H9 (cell line): Measurements from ENCODE around the gene EIF5A2. TPM values are rescaled to one million over a fixed set of nuclear protein-coding genes. Genes with fewer than 3 reads are reported as not detected.

Experiments used
- DNase-seq: peaks from one replicate; pipeline ENCODE4 v3.0.0-alpha.2; 2017
- H2AFZ ChIP-seq: one replicate; pipeline ENCODE4 v1.6.1; 2013; ENCODE audit warnings: mild to moderate bottlenecking, low read length, control low read depth, moderate library complexity
- H2AK5ac ChIP-seq: 2 replicates; pipeline ENCODE4 v1.6.1; 2013; ENCODE audit warnings: low read length, control low read depth, mixed read lengths; ENCODE audit not compliant: insufficient read length
- H2BK120ac ChIP-seq: one replicate; pipeline ENCODE4 v1.6.1; 2013; ENCODE audit warnings: low read depth, mild to moderate bottlenecking, low read length, control low read depth, inconsistent platforms; ENCODE audit not compliant: poor library complexity, severe bottlenecking
- H2BK12ac ChIP-seq: 2 replicates; pipeline ENCODE4 v1.6.1; 2013; ENCODE audit warnings: low read length, control low read depth, mixed read lengths, low read depth; ENCODE audit not compliant: insufficient read length
- H2BK15ac ChIP-seq: 2 replicates; pipeline ENCODE4 v1.6.1; 2013; ENCODE audit warnings: low read depth, low read length, control low read depth
- H2BK20ac ChIP-seq: one replicate; pipeline ENCODE4 v1.6.1; 2013; ENCODE audit warnings: low read depth, mild to moderate bottlenecking, low read length, control low read depth, inconsistent platforms; ENCODE audit not compliant: poor library complexity, severe bottlenecking
- H2BK5ac ChIP-seq: 2 replicates; pipeline ENCODE4 v1.6.1; 2013; ENCODE audit warnings: low read length, control low read depth, mixed read lengths; ENCODE audit not compliant: insufficient read length
- H3K14ac ChIP-seq: 2 replicates; pipeline ENCODE4 v1.6.1; 2013; ENCODE audit warnings: low read length, control low read depth; ENCODE audit not compliant: insufficient read depth
- H3K18ac ChIP-seq: 2 replicates; pipeline ENCODE4 v1.6.1; 2013; ENCODE audit warnings: low read depth, mild to moderate bottlenecking, mixed read lengths, low read length, control low read depth; ENCODE audit not compliant: insufficient read length
- H3K23ac ChIP-seq: 2 replicates; pipeline ENCODE4 v1.6.1; 2013; ENCODE audit warnings: low read length, control low read depth, mixed read lengths, low read depth; ENCODE audit not compliant: insufficient read length
- H3K23me2 ChIP-seq: 2 replicates; pipeline ENCODE4 v1.6.1; 2013; ENCODE audit warnings: low read depth, mild to moderate bottlenecking, mixed read lengths, low read length, control low read depth; ENCODE audit not compliant: insufficient read length, poor library complexity, severe bottlenecking
- H3K27ac ChIP-seq: 2 replicates; pipeline ENCODE4 v1.5.1; 2013; ENCODE audit warnings: low read length, control low read depth, mixed read lengths, low read depth; ENCODE audit not compliant: insufficient read length
- H3K27me3 ChIP-seq: 2 replicates; pipeline ENCODE4 v1.6.1; 2013; ENCODE audit warnings: low read length, control low read depth, inconsistent platforms; ENCODE audit not compliant: insufficient read depth
- H3K4ac ChIP-seq: 2 replicates; pipeline ENCODE4 v1.6.1; 2013; ENCODE audit warnings: low read depth, mild to moderate bottlenecking, control low read depth, inconsistent platforms, low read length, moderate library complexity
- H3K4me1 ChIP-seq: 2 replicates; pipeline ENCODE4 v1.6.1; 2013; ENCODE audit warnings: low read length, control low read depth, inconsistent platforms; ENCODE audit not compliant: insufficient read depth
- H3K4me2 ChIP-seq: 2 replicates; pipeline ENCODE4 v1.6.1; 2013; ENCODE audit warnings: low read length, control low read depth, mixed read lengths; ENCODE audit not compliant: insufficient read length, insufficient read depth
- H3K56ac ChIP-seq: 2 replicates; pipeline ENCODE4 v1.6.1; 2013; ENCODE audit warnings: low read depth, mild to moderate bottlenecking, mixed read lengths, low read length, control low read depth; ENCODE audit not compliant: insufficient read length
- H3K79me1 ChIP-seq: 2 replicates; pipeline ENCODE4 v1.6.1; 2013; ENCODE audit warnings: low read depth, mild to moderate bottlenecking, moderate library complexity, low read length, control low read depth, inconsistent platforms; ENCODE audit not compliant: insufficient read depth, poor library complexity, severe bottlenecking
- H3K79me2 ChIP-seq: 2 replicates; pipeline ENCODE4 v1.6.1; 2013; ENCODE audit warnings: low read length, control low read depth, inconsistent platforms; ENCODE audit not compliant: insufficient read depth
- H3K9ac ChIP-seq: 2 replicates; pipeline ENCODE4 v1.6.1; 2013; ENCODE audit warnings: low read length, control low read depth, mixed read lengths; ENCODE audit not compliant: insufficient read length; ENCODE audit errors: extremely low read depth
- H3K9me3 ChIP-seq: one replicate; pipeline ENCODE4 v1.6.1; 2013; ENCODE audit warnings: low read depth, low read length, inconsistent platforms; ENCODE audit not compliant: control insufficient read depth
- H3T11ph ChIP-seq: one replicate; pipeline ENCODE4 v1.6.1; 2013; ENCODE audit warnings: mild to moderate bottlenecking, low read length, control low read depth, inconsistent platforms
- H4K20me1 ChIP-seq: one replicate; pipeline ENCODE4 v1.6.1; 2013; ENCODE audit not compliant: control insufficient read depth, insufficient read length, insufficient read depth
- H4K5ac ChIP-seq: 2 replicates; pipeline ENCODE4 v1.6.1; 2013; ENCODE audit warnings: low read depth, mild to moderate bottlenecking, mixed read lengths, low read length, control low read depth; ENCODE audit not compliant: insufficient read length
- H4K8ac ChIP-seq: replicated peaks from 2 replicates; pipeline ENCODE4 v1.6.1; 2013; ENCODE audit warnings: low read length, control low read depth, mixed read lengths, low read depth; ENCODE audit not compliant: insufficient read length
- H4K91ac ChIP-seq: 2 replicates; pipeline ENCODE4 v1.6.1; 2013; ENCODE audit warnings: low read depth, mild to moderate bottlenecking, moderate library complexity, mixed read lengths, low read length, control low read depth; ENCODE audit not compliant: insufficient read length
- H3K27ac Mint-ChIP-seq, 3 experiments: 2 replicates in 2 of 3; 3 replicates in 1 of 3; pipeline ENCODE4 v1.8.0; 2020 to 2021; ENCODE audit warnings: mixed read lengths in 3 of 3, mild to moderate bottlenecking in 1 of 3, moderate library complexity in 1 of 3
- H3K27me3 Mint-ChIP-seq: 2 replicates; pipeline ENCODE4 v1.8.0; 2021; ENCODE audit warnings: low read depth, mild to moderate bottlenecking, moderate library complexity, mixed read lengths
- H3K36me3 Mint-ChIP-seq, 3 experiments: 2 replicates in 2 of 3; 3 replicates in 1 of 3; pipeline ENCODE4 v1.8.0; 2020 to 2021; ENCODE audit warnings: low read depth in 3 of 3, mixed read lengths in 3 of 3; ENCODE audit not compliant: insufficient read depth in 1 of 3
- H3K4me1 Mint-ChIP-seq, 2 experiments: 2 replicates each; pipeline ENCODE4 v1.8.0; 2020; ENCODE audit warnings: mixed read lengths in 2 of 2
- H3K4me3 Mint-ChIP-seq, 2 experiments: 2 replicates in 1 of 2; 3 replicates in 1 of 2; pipeline ENCODE4 v1.8.0; 2020 to 2021; ENCODE audit warnings: mild to moderate bottlenecking in 2 of 2, mixed read lengths in 2 of 2, moderate library complexity in 1 of 2
- H3K9me3 Mint-ChIP-seq, 2 experiments: 2 replicates in 1 of 2; 3 replicates in 1 of 2; pipeline ENCODE4 v1.8.0; 2020; ENCODE audit warnings: mild to moderate bottlenecking in 2 of 2, mixed read lengths in 2 of 2, moderate library complexity in 1 of 2
- WGBS: extraction: QIAGEN DNeasy Blood & Tissue Kit; methylation state at CpG from one replicate; pipeline ENCODE4 v1.1.7; 2013; ENCODE audit warnings: missing lambda C conversion rate, low lambda C conversion rate, mixed read lengths; ENCODE audit not compliant: insufficient read length; ENCODE audit errors: extremely low coverage; 5-methylcytosine and 5-hydroxymethylcytosine counted together
- total RNA-seq: library from RNA; stranded (reverse); gene quantifications from 2 replicates; pipeline ENCODE4 v1.2.1, GENCODE V29; 2021
- TF ChIP-seq, protein P1 (sequence below): fragments of 200-600 bp; sonication (generic); conservative IDR thresholded peaks from 3 replicates; pipeline ENCODE4 v1.8.0; 2021; ENCODE audit warnings: antibody characterized with exemption, mild to moderate bottlenecking

EIF5A2 gene
- total RNA-seq, 1 experiment from 2014 or later, result 7.7 TPM

DNA sequence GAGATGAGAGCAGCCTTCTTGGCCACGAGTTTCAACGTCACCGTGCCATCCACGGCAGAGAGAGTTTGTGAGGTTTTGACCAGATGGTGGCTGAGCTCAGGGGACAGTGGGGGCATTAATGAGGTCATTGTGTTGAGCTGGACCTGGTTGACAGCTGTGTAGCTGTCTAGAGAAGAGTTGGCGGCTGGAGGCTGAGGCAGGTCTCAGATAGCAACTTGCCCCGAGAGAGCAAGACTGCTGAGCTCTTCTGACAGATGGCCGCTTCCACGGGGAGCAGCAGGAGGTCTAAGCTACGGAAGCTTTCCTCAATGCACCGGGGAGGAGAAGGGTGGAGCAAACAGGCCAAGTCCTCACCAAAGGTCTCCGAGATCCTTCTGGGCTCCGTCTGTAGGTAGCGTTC, 44.8 kb upstream of the EIF5A2 start:
- Histone ChIP-seq H3K4ac (no peak overlapping the region), H3K14ac (no peak overlapping the region; the same call in 1 of the 2 replicates), H3K23me2 (no peaks in the 10 kb centered on the region), H3K79me1 (no peaks in the 10 kb centered on the region), H3K4me2 (no peak overlapping the region), H2AFZ (no peak overlapping the region), H4K8ac (no peak overlapping the region), H4K20me1 (no peaks in the 10 kb centered on the region), H2BK120ac (no peak overlapping the region), H3K56ac (no peak overlapping the region), H3K27me3 (no peaks in the 10 kb centered on the region), H4K91ac (no peak overlapping the region), H2BK5ac (no peak overlapping the region), H2BK15ac (no peak overlapping the region), H4K5ac (no peak overlapping the region), H2AK5ac (no peak overlapping the region), H3K9ac (no peak overlapping the region), H3K79me2 (no peaks in the 10 kb centered on the region), H3K18ac (no peak overlapping the region), H3K9me3 (no peaks in the 10 kb centered on the region), H2BK20ac (no peak overlapping the region), H2BK12ac (no peak overlapping the region), H3K23ac (no peak overlapping the region), H3K4me1 (no peaks in the 10 kb centered on the region), H3T11ph (no peak overlapping the region), H3K27ac (no peak overlapping the region)
- peaks cover 8 to 10% of the 10 kb centered on the region in 2 experiments for H3K4me1 Mint-ChIP-seq
- no peaks in the 10 kb centered on the region; the same call in 1 of the 2 replicates for H3K27me3 Mint-ChIP-seq
- no peak overlapping the region for H3K27ac Mint-ChIP-seq
- TF ChIP-seq, protein P1, sequence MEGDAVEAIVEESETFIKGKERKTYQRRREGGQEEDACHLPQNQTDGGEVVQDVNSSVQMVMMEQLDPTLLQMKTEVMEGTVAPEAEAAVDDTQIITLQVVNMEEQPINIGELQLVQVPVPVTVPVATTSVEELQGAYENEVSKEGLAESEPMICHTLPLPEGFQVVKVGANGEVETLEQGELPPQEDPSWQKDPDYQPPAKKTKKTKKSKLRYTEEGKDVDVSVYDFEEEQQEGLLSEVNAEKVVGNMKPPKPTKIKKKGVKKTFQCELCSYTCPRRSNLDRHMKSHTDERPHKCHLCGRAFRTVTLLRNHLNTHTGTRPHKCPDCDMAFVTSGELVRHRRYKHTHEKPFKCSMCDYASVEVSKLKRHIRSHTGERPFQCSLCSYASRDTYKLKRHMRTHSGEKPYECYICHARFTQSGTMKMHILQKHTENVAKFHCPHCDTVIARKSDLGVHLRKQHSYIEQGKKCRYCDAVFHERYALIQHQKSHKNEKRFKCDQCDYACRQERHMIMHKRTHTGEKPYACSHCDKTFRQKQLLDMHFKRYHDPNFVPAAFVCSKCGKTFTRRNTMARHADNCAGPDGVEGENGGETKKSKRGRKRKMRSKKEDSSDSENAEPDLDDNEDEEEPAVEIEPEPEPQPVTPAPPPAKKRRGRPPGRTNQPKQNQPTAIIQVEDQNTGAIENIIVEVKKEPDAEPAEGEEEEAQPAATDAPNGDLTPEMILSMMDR, result no peak
- no peak overlapping the region for H3K4me3 Mint-ChIP-seq
- WGBS, result no CpG with 5 or more reads among the region's 13 CpGs
- H3K9me3 Mint-ChIP-seq, result peaks cover 2 to 6% of the 10 kb centered on the region in 2 experiments; a peak in 3 of 5 replicates
- peaks cover 0 to 3% (median 2%) of the 10 kb centered on the region in 3 experiments; a peak in 1 of 7 replicates for H3K36me3 Mint-ChIP-seq
- no peak for DNase-seq
